ENCODE data around the gene ZHX3.
"Not testable (repeated sequence)": the region's sequence is repeated elsewhere in the genome, so short reads cannot be mapped to it uniquely, and the experiment has no call there.

ZHX3 gene

GRCh38 chr20:41331731-41332130, 14.2 kb upstream of the ZHX3 start:
- DNase-seq, result no peak

GRCh38 chr20:41330941-41331340, 13.4 kb upstream of the ZHX3 start:
- no peak for DNase-seq

- DNase-seq, result no peak
Measured at GRCh38 chr20:41330343-41330720, 12.8 kb upstream of the ZHX3 start.

GRCh38 chr20:41329435-41330342, 12.2 kb upstream of the ZHX3 start:
- no peak for DNase-seq

GRCh38 chr20:41327178-41327577, 9.6 kb upstream of the ZHX3 start:
- DNase-seq, result no peak

- no peak for DNase-seq
Measured at GRCh38 chr20:41320976-41321375, 3.4 kb upstream of the ZHX3 start.

- DNase-seq, result no peak
Measured at GRCh38 chr20:41320441-41320840, 2.9 kb upstream of the ZHX3 start.

GRCh38 chr20:41318271-41318649, 729 bp upstream of the ZHX3 start:
- no peak for DNase-seq

GRCh38 chr20:41316602-41317545, 657 bp downstream of the ZHX3 start:
- no peak for DNase-seq

- no peak for DNase-seq
Measured at GRCh38 chr20:41316051-41316450, 1.5 kb downstream of the ZHX3 start.

- DNase-seq, result no peak
Measured at GRCh38 chr20:41314386-41314785, 3.1 kb downstream of the ZHX3 start.

GRCh38 chr20:41312009-41312408, 5.5 kb downstream of the ZHX3 start:
- DNase-seq, result not testable (repeated sequence)

- DNase-seq, result no peak
Measured at GRCh38 chr20:41309817-41310216, 7.7 kb downstream of the ZHX3 start.

- DNase-seq, result no peak
Measured at GRCh38 chr20:41308726-41309413, 8.7 kb downstream of the ZHX3 start.

GRCh38 chr20:41308290-41308711, 9.2 kb downstream of the ZHX3 start:
- DNase-seq, result no peak

GRCh38 chr20:41307021-41307420, 10.5 kb downstream of the ZHX3 start:
- DNase-seq, result no peak

- no peak for DNase-seq
Measured at GRCh38 chr20:41306061-41306727, 11.3 kb downstream of the ZHX3 start.

GRCh38 chr20:41304424-41305079, 13.0 kb downstream of the ZHX3 start:
- no peak for DNase-seq

- DNase-seq, result no peak
Measured at GRCh38 chr20:41304002-41304401, 13.5 kb downstream of the ZHX3 start.

GRCh38 chr20:41300886-41301285, 16.6 kb downstream of the ZHX3 start:
- DNase-seq, result no peak

GRCh38 chr20:41300383-41300782, 17.1 kb downstream of the ZHX3 start:
- DNase-seq, result no peak

- DNase-seq, result no peak
Measured at GRCh38 chr20:41299899-41300298, 17.6 kb downstream of the ZHX3 start.
